K562 (cell line): ENCODE data around the gene DYRK1A. TPM values are rescaled to one million over a fixed set of nuclear protein-coding genes. Genes with fewer than 3 reads are reported as not detected.
A peak's percentile ranks its signal among the peaks of the same experiment; 100 is the strongest.

Experiments used
- ATF1 ChIP-seq, 2 experiments: fragments of 450-650 bp in 1 of 2; IDR thresholded peaks; 2 replicates each; pipeline ENCODE4 v1.6.1; 2016; ENCODE audit warnings: missing compliant biosample characterization in 1 of 2, missing genetic modification characterization in 1 of 2
- FOXJ3 ChIP-seq: sonication (generic); formaldehyde crosslinking; IDR thresholded peaks from 2 replicates; pipeline ENCODE4 v1.4.0; 2020; ENCODE audit warnings: mild to moderate bottlenecking, missing genetic modification reagents
- NBN ChIP-seq: fragments of 450-650 bp; IDR thresholded peaks from 2 replicates; pipeline ENCODE4 v1.6.1; 2016; ENCODE audit warnings: low read depth, mild to moderate bottlenecking
- NR3C1 ChIP-seq: sonication (generic); formaldehyde crosslinking; IDR thresholded peaks from 2 replicates; pipeline ENCODE4 v1.8.1; 2022; ENCODE audit warnings: missing genetic modification reagents
- RBM15 ChIP-seq: fragments of 200-400 bp; formaldehyde crosslinking; IDR thresholded peaks from 2 replicates; pipeline ENCODE4 v1.6.1; 2018; ENCODE audit warnings: mild to moderate bottlenecking, low read length, moderate library complexity; ENCODE audit not compliant: insufficient read depth
- RCOR1 ChIP-seq, 2 experiments: IDR thresholded peaks; 2 replicates each; pipeline ENCODE4 v1.6.1; 2012; ENCODE audit warnings: low read depth in 2 of 2, low read length in 2 of 2, borderline replicate concordance in 1 of 2, improper control_type of control experiment in 1 of 2
- RFX1 ChIP-seq: fragments of 450-650 bp; IDR thresholded peaks from 2 replicates; pipeline ENCODE4 v1.6.1; 2016; ENCODE audit warnings: mild to moderate bottlenecking, moderate library complexity
- ZBTB40 ChIP-seq, 2 experiments: fragments of 450-650 bp in 1 of 2; sonication (generic) in 1 of 2; formaldehyde crosslinking in 1 of 2; IDR thresholded peaks; 2 replicates each; pipeline versions ENCODE4 v1.7.1 to v1.9.0; 2016 to 2022; ENCODE audit warnings: inconsistent platforms in 1 of 2, mild to moderate bottlenecking in 1 of 2, missing genetic modification reagents in 1 of 2
- polyA plus RNA-seq, 8 experiments: library from polyadenylated mRNA; depleted of rRNA in 4 of 8; stranded (reverse) in 5 of 8; unstranded in 3 of 8; fragments of >200 nt; fragmentation: Nextera tagmentation in 2 of 8; fragmentation: Illumina TruSeq in 1 of 8; extraction: Ambion mirVana in 2 of 8; extraction: Trizol in 1 of 8; gene quantifications; 2 replicates each; pipeline versions ENCODE4 v1.2.1 to v1.2.3, GENCODE V29; 2011 to 2014; ENCODE audit warnings: inconsistent platforms in 1 of 8, missing spikeins in 1 of 8
- total RNA-seq, 7 experiments: library from RNA; depleted of rRNA in 6 of 7; stranded (reverse); fragments of >200 nt in 6 of 7; fragmentation: Illumina TruSeq in 2 of 7; extraction: Trizol in 2 of 7; gene quantifications; 2 replicates each; pipeline versions ENCODE4 v1.2.1 to v1.2.3, GENCODE V29; 2011 to 2021; ENCODE audit warnings: low replicate concordance in 1 of 7
- TF ChIP-seq, protein P1 (sequence below): fragments of 450-650 bp; IDR thresholded peaks from 2 replicates; pipeline ENCODE4 v1.6.1; 2016
- TF ChIP-seq, protein P2 (sequence below): fragments of 450-650 bp; IDR thresholded peaks from 2 replicates; pipeline ENCODE4 v1.6.1; 2014; ENCODE audit warnings: low read depth, mild to moderate bottlenecking, moderate library complexity, borderline replicate concordance

DYRK1A gene
- total and polyA plus RNA-seq, 9 of the 15 experiments (the other 6 are each of a cell fraction or from before 2014, with no cell fraction given), result 3.7 to 64.8 (median 42.3) TPM

DNA sequence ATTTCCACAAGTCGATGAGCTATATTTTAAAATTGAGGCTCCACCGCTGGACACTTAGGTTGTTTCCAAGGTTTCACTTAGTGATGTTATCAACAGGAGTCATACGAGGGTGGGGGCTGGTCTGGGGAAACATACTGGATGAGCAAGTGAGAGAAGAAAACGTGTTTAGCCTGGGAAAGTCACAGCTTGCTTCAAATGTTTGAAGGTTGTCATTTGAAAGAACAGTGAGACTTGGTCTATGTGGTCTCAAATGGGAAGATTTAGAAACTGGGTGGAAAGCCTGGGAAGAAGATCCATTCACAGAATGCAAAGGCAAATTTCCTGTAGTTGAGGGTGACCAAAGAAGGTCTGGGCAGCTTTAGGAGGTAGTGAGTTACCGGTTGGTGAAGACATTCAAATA is 9.9 kb upstream of the DYRK1A start (continued):
- peak in 1 of 2 experiments; percentile 55; a peak in 1 of 4 replicates for TF ChIP-seq RCOR1 (IDR thresholded peaks at IDR 0.05; ENCODE audit: borderline replicate concordance in 1 of 2, low read depth in 2 of 2, low read length in 2 of 2)
- TF ChIP-seq NBN, result peak; percentile 78
- peak; percentile 83 for TF ChIP-seq RFX1
- TF ChIP-seq RBM15, result no peak
- TF ChIP-seq FOXJ3 (CRISPR knock-in tag), result 0 out of 2 replicates have a peak, but pooled peaks have one; percentile 40
- TF ChIP-seq NR3C1 (CRISPR knock-in tag), result no peak
- TF ChIP-seq, protein P1, sequence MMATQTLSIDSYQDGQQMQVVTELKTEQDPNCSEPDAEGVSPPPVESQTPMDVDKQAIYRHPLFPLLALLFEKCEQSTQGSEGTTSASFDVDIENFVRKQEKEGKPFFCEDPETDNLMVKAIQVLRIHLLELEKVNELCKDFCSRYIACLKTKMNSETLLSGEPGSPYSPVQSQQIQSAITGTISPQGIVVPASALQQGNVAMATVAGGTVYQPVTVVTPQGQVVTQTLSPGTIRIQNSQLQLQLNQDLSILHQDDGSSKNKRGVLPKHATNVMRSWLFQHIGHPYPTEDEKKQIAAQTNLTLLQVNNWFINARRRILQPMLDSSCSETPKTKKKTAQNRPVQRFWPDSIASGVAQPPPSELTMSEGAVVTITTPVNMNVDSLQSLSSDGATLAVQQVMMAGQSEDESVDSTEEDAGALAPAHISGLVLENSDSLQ, result peak; percentile 35
- TF ChIP-seq ZBTB40 (IDR thresholded peaks at IDR 0.05), result peak; percentile 47; the same call in 1 of the 2 replicates
- no peak for TF ChIP-seq ZBTB40 (CRISPR knock-in tag; IDR thresholded peaks at IDR 0.05)
- TF ChIP-seq, protein P2, sequence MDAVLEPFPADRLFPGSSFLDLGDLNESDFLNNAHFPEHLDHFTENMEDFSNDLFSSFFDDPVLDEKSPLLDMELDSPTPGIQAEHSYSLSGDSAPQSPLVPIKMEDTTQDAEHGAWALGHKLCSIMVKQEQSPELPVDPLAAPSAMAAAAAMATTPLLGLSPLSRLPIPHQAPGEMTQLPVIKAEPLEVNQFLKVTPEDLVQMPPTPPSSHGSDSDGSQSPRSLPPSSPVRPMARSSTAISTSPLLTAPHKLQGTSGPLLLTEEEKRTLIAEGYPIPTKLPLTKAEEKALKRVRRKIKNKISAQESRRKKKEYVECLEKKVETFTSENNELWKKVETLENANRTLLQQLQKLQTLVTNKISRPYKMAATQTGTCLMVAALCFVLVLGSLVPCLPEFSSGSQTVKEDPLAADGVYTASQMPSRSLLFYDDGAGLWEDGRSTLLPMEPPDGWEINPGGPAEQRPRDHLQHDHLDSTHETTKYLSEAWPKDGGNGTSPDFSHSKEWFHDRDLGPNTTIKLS, result peak; percentile 71; the same call in 1 of the 2 replicates
- TF ChIP-seq ATF1 (CRISPR knock-in tag; IDR thresholded peaks at IDR 0.05), result no peak
- TF ChIP-seq ATF1 (tag; IDR thresholded peaks at IDR 0.05), result peak; percentile 8; the same call in 1 of the 2 replicates
